SU-DHL-6 (cell line): Measurements from ENCODE around the gene SLC7A8.

ENCODE experiments used
- H2AFZ ChIP-seq: fragments of 200-600 bp; sonication (generic); 2 replicates; pipeline ENCODE4 v1.6.1; 2014; ENCODE audit warnings: low read depth, mild to moderate bottlenecking, moderate library complexity, mixed read lengths, antibody characterized with exemption, low read length; ENCODE audit not compliant: severe bottlenecking
- H3F3A ChIP-seq: fragments of 200-600 bp; shearing (Covaris generic); 2 replicates; pipeline ENCODE4 v1.6.0; 2016; ENCODE audit warnings: antibody characterized with exemption, mild to moderate bottlenecking; ENCODE audit not compliant: insufficient read depth
- H3K27ac ChIP-seq: fragments of 200-600 bp; sonication (generic); 2 replicates; pipeline ENCODE4 v1.5.1; 2016; ENCODE audit warnings: low read depth, mild to moderate bottlenecking, low read length, moderate library complexity, mixed read lengths
- H3K27me3 ChIP-seq: fragments of 200-600 bp; sonication (generic), shearing (Covaris generic); 2 replicates; pipeline ENCODE4 v1.6.0; 2014; ENCODE audit warnings: mild to moderate bottlenecking, low read length
- H3K36me3 ChIP-seq: fragments of 200-600 bp; sonication (generic); 2 replicates; pipeline ENCODE4 v1.6.1; 2014; ENCODE audit warnings: mild to moderate bottlenecking, low read length, mixed read lengths
- H3K4me2 ChIP-seq: fragments of 300-600, 200-600 bp; shearing (Covaris generic), sonication (generic); 2 replicates; pipeline ENCODE4 v1.6.0; 2014; ENCODE audit warnings: low read length, low read depth, mild to moderate bottlenecking; ENCODE audit not compliant: poor library complexity, severe bottlenecking
- H3K4me3 ChIP-seq: fragments of 200-600 bp; sonication (generic); 2 replicates; pipeline ENCODE4 v1.5.1; 2014; ENCODE audit warnings: antibody characterized with exemption, low read length, mild to moderate bottlenecking, mixed read lengths; ENCODE audit not compliant: insufficient read depth, poor library complexity, severe bottlenecking
- H3K79me2 ChIP-seq: fragments of 200-600 bp; sonication (generic); 2 replicates; pipeline ENCODE4 v1.6.1; 2014; ENCODE audit warnings: mild to moderate bottlenecking, low read length, moderate library complexity; ENCODE audit not compliant: insufficient read depth
- H3K9ac ChIP-seq: fragments of 200-600 bp; sonication (generic); 2 replicates; pipeline ENCODE4 v1.7.0; 2014; ENCODE audit warnings: mild to moderate bottlenecking, low read length
- H3K9me2 ChIP-seq: fragments of 200-600 bp; sonication (generic); replicated peaks from 2 replicates; pipeline ENCODE4 v1.6.1; 2014; ENCODE audit warnings: low read length; ENCODE audit not compliant: insufficient read depth
- H3K9me3 ChIP-seq: fragments of 200-600 bp; sonication (generic); 2 replicates; pipeline ENCODE4 v1.6.1; 2014; ENCODE audit warnings: low read length, mixed read lengths; ENCODE audit not compliant: insufficient read depth
- H4K20me1 ChIP-seq: fragments of 200-600 bp; sonication (generic); 2 replicates; pipeline ENCODE4 v1.6.1; 2014; ENCODE audit warnings: low read depth, mild to moderate bottlenecking, antibody characterized with exemption, low read length, moderate library complexity, mixed read lengths
- CTCF ChIP-seq: fragments of 200-600 bp; sonication (generic); IDR thresholded peaks from one replicate; pipeline ENCODE4 v1.5.1; 2017; ENCODE audit warnings: antibody characterized with exemption, mild to moderate bottlenecking, low read length, moderate library complexity; ENCODE audit not compliant: insufficient read depth, poor library complexity, severe bottlenecking
- EZH2phosphoT487 ChIP-seq: fragments of 200-600 bp; sonication (generic), shearing (Covaris generic); conservative IDR thresholded peaks from 2 replicates; pipeline ENCODE4 v1.6.1; 2018; ENCODE audit warnings: mild to moderate bottlenecking, antibody characterized with exemption, low read length, moderate library complexity, mixed read lengths

Gene SLC7A8

DNA sequence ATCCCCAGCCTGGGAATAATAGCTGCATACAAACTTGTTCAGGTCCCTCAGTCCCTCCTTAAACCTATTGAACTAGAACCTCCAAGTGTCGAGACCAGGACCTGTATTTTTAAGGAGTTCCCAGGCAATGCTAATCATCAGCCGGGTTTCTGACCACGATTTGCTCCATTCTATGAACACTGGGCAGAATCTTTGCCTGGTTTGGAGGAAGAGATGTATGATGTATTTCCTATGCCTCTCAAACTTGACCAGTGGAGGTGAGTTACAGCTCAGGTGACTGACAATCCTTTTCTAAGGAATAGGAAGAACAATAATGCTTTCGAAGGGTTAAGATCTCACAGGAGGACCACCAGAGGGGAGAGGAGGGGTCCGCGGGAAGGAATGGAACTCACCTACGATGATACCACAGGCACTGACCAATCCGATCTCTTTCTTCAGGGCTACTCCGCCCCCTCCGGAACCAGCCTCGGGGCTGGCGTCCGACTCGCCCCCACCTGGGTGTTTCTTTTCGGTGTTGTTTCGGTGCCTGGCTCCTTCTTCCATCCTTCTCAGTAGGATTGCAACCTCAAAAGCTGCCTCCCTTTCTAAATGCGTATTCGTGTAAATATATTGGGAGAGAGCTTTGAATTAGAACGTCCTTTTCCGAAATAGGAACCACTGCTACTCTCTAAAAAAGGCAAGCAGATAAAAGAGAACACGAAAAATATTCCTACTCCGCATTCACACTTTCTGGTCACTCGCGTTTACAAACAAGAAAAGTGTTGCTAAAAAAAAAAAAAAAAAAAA lies 895 bp downstream of the SLC7A8 start:
- Histone ChIP-seq H3F3A (no peaks in the 10 kb centered on the region), H3K9me3 (no peaks in the 10 kb centered on the region), H3K36me3 (no peaks in the 10 kb centered on the region), H2AFZ (peak overlapping the region; percentile 44), H4K20me1 (no peaks in the 10 kb centered on the region), H3K27me3 (peaks cover 4% of the 10 kb centered on the region; the same call in 1 of the 2 replicates), H3K9ac (no peak overlapping the region), H3K4me3 (peak overlapping the region; percentile 38), H3K79me2 (no peaks in the 10 kb centered on the region), H3K4me2 (peak overlapping the region; percentile 57), H3K27ac (no peak overlapping the region), H3K9me2 (no peaks in the 10 kb centered on the region)
- no peak for TF ChIP-seq CTCF
- no peak for TF ChIP-seq EZH2phosphoT487

DNA sequence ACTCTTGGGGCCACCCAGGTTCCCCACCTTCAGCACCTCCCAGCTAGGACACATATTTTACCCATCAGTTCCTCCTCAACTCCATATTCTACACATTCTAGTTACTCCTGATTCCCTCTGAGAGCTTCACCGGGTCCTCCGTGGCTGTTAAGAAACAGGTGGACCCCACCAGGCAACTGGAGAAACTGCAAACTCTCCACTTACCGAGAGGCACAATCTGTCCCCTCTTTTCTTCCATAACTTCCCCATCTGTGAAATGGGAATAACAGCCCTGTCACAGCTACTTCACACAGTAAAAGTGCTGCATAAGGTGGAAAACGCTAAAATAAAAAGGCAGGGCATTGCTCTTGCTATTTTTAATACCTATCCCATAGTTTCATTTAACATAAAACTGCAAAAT lies 1.5 kb downstream of the SLC7A8 start:
- TF ChIP-seq CTCF (no peak), EZH2phosphoT487 (no peak)
- H3K4me3 ChIP-seq = no peak overlapping the region
- H3K9me2 ChIP-seq = no peaks in the 10 kb centered on the region
- no peaks in the 10 kb centered on the region for H3K9me3 ChIP-seq
- peaks cover 4% of the 10 kb centered on the region; the same call in 1 of the 2 replicates for H3K27me3 ChIP-seq
- no peaks in the 10 kb centered on the region for H3K36me3 ChIP-seq
- no peaks in the 10 kb centered on the region for H3K79me2 ChIP-seq
- H2AFZ ChIP-seq = no peak overlapping the region
- no peak overlapping the region for H3K4me2 ChIP-seq
- no peaks in the 10 kb centered on the region for H4K20me1 ChIP-seq
- no peak overlapping the region for H3K27ac ChIP-seq
- no peaks in the 10 kb centered on the region for H3F3A ChIP-seq
- H3K9ac ChIP-seq = no peak overlapping the region

GRCh38 chr14:23181453-23181852 lies 2.0 kb downstream of the SLC7A8 start:
- Histone ChIP-seq H3K9me3 (no peaks in the 10 kb centered on the region), H3K79me2 (no peaks in the 10 kb centered on the region), H4K20me1 (no peaks in the 10 kb centered on the region), H3K9ac (no peak overlapping the region), H3K27ac (no peak overlapping the region), H3K9me2 (no peaks in the 10 kb centered on the region), H3K4me2 (no peak overlapping the region), H3K27me3 (peaks cover 4% of the 10 kb centered on the region; the same call in 1 of the 2 replicates), H3K36me3 (no peaks in the 10 kb centered on the region), H3F3A (no peaks in the 10 kb centered on the region), H3K4me3 (no peak overlapping the region), H2AFZ (no peak overlapping the region)
- TF ChIP-seq EZH2phosphoT487 = no peak
- no peak for TF ChIP-seq CTCF
